Measurements from ENCODE around the gene ISCA1. TPM values are rescaled to one million over a fixed set of nuclear protein-coding genes. Genes with fewer than 3 reads are reported as not detected.

The ISCA1 gene
- total and polyA plus RNA-seq, 2 of the 8 experiments (the other 6 are each of a cell fraction or from before 2014, with no cell fraction given): 35.0 to 40.0 TPM

- TF ChIP-seq CBX5 (IDR thresholded peaks at IDR 0.05; ENCODE audit: low read depth, low read length): no peak
Measured at GRCh38 chr9:86257391-86257790, 24.9 kb downstream of the ISCA1 start (continued).

Data from H1 (cell line).